C1 segment of cervical spinal cord (tissue), 14 donors: Measurements from ENCODE around the gene ZNF385B.

ENCODE experiments used
- DNase-seq, 14 donors: peaks; one replicate each; lab custom pipeline; 2025; lab: John Stamatoyannopoulos, UW

Gene ZNF385B

DNA sequence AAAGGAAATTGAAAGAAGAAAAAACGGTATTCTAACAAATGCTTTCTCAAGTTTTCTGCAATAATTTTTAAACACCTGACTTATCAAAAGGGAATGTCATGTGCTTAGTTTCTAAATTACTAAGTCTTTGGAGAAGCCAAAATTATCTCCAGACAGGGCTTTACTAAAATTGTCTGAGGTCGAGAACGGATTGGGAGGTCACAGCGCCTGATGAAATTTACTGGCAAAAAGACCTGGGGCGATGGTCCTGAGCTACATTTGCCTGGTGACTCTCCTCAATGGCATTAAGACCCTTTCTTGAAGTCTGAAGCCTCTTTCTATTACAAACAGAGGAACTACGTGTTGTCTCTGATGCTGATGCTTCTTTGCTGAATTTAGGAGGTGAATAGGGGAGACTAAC is 305.0 kb downstream of the ZNF385B start:
- no peak for DNase-seq

DNA sequence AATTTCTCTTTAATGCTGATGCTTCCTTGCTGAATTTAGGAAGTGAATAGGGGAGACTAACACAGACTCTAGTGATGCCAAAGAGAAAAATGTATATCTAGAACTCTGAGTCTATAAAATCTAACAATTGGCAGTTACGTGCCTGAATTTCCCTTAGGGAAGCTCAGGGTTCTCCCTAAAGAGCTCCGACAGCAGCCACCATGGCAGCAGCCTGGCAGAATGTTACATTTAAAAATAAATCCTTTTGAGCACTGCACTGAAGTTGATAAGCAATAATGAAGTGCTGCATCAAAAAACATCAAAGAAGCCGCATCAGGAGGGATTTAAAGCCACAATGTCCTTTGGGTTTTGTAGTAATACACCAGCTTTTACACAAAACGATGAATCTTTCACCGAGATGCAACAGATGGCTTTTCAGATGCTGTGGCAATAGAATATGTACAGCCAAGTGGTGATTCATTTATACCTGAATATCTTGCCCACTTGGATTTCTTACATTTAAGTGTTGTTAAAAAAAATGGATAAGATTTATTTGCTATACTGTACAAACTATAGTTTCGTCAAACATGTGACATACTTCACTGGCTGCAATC is 305.6 kb downstream of the ZNF385B start:
- no peak for DNase-seq

DNA sequence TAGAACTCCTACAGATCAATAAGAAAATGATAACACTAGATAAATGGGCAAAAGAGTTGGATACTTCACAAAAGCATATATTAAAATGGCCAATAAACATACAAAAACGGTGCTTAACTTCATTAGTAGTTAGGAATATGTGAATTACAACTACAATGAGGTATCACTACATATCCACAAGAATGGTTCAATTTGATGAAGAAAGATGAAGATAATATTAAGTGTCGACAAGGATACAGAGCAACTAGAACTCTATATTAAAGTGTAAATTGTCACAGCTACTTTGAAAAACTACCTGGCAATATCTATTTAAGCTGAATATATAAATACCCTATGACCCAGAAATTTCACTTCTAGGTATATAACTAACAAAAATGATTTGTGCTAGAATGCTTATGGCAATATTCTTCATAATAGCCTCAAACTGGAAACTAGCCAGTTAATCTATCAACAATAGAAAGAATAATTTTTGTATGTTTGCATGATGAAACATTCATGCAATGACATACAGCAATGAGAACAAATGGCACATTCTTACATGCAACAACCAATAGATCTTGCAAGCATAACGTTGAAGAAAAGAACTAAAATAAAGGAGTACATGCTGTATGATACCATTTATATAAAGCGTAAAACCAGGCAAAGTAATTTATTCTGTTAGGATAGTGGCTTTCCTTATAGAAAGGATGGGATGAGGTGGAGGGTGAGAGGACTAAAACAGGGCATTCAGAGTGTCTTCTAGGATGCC is 306.6 kb downstream of the ZNF385B start:
- DNase-seq, result no peak

DNA sequence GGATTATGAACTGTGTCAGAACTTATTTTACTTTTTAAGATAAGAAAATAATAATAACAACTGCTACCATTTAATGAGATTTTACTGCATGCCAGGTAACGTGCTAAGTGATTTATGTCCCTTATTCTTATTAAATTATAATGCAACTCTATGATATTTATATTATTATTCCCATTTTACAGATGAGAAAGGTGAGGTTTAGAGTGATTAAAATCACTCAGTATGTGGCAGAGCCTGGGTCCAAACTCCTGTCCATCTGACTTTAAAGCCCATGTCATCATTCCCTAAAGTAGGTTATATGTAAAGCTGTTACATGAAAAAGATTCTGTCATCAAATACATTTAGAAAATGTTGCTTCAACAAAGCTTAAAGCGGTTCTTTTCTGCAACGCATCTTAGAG is 308.0 kb downstream of the ZNF385B start:
- DNase-seq, result no peak

DNA sequence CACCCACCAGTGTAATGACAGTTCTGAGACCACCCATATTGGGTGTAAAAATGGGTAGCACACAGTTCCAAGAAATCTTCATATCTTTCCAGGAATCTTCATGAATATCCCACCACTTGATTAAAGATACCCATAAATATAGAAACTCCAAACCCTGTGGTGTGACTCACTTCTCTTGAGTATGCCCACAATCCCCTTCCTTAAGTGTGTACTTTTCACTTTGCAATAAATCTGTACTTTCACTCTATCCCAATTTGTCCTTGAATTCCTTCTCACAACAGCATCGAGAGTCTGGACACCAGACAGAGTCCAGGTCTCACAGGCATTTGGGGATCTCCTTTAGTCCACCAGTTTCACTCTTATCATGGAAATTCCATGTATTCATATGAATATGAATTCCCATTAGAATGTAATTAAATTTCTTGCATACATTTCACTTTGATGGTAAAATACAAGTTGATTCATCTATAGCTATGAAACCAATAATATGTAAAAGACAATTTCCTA is 309.8 kb downstream of the ZNF385B start:
- no peak for DNase-seq

DNA sequence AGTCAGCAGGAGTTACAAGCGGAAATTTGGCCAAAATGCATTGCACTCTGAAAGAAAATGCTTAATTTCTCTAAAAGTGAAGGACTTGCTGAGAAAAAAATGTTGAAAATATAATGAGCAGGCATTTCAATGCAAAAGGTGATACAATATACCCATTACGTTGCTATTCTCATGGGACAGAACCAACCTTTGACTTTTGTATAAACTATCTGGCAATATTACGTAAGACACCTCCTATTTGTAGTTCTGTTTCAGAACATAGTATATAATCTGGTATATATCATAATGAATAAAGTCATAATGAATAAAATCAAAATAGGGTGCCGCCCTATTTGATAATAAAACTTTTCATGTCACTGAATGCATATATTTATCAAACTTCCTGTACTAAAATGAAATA is 310.6 kb downstream of the ZNF385B start:
- no peak for DNase-seq

DNA sequence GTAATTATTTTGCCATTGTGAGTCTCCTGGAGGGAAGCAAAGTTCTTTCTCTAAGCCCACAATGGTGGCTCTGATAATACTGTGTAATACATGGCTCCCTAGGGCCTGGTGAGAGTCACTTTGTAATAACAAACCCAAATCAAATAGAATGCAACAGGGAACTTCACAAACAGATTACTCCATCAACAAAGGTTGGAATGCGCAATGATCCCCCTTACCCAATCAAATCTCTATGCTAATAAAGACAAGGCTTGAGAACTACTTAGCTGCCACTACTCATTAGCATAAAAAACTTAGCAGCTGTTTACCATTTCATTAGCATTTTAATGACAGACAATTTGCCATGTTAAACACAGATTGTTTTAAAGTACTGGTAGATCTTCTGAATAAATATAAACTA is 311.2 kb downstream of the ZNF385B start:
- no peak for DNase-seq

DNA sequence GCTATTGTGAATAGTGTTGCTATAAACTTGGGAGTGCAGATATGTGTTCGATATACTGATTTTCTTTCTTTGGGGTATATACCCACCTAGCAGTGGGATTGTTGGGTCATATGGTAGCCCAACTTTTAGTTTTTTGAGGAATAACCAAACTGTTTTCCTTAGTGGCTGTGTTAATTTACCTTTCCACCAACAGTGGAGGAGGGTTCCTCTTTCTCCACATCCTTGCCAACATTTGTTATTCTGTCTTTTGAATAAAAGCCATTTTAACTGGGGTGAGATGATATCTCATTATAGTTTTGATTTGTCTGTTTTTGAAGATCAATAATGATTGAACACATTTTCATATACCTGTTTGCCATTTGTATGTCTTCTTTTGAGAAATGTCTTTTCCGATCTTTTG is 314.8 kb downstream of the ZNF385B start:
- no peak for DNase-seq

DNA sequence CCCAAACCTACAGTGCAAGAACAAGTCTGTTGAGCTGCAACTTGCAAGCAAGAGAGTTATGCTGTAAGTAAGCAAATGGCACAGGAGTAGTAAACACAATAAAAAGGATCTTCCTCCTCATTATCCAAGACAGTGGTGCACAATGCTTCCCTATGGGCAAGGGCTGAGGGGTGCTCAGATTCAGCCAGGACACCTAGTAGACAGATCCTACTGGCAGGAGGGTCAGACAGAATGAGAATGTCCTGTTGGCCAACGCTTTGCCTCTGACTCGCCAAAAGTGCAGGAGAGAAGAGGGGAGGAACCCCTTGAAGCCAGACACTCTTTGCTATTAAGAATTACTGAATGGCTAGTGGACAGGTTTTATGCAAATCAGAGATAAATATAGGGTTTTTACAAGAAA is 316.4 kb downstream of the ZNF385B start:
- no peak for DNase-seq

DNA sequence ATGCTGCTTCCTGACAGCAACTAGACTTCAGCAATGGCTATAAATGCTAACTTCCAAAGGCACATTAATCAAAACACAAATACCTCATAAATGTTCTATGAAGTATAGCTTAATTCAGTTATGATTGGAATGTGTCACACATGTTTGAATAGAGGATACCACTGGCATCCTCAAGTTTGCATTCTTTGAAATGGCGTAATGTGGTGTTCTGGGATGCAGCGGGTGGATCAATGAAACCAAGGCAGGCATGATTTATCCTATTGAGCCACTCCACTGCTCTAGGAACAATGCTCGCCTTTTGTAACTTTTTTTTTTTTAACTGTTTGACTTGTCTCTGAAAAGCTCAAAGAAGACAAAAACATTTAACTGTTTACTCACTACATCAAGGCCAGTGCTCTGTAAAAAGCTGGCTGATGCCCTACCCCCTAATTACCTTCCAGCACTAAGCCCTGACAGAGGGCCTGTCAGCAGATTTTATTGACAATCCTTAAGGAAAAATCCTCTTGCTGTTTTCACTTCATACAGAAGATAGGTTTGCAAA is 318.0 kb downstream of the ZNF385B start:
- no peak for DNase-seq

DNA sequence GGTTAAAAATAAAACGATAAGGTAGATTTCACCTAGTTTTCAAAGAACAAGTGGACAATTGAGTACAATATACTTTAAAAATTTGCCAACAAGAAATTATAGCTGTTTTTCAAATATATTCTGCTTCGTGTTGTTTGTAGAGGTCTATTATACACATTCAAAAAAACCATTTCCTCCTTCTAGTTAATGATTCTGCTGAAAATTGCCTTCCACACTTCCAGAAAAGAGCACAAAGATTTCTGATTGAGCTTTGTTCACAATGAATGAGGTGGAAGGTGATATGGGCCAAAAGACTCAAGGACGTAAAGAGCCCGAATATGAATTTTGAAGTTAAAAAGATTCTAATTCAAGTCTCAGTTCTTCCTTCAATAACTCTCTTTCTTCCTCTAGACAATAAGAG is 319.8 kb downstream of the ZNF385B start:
- no peak for DNase-seq

DNA sequence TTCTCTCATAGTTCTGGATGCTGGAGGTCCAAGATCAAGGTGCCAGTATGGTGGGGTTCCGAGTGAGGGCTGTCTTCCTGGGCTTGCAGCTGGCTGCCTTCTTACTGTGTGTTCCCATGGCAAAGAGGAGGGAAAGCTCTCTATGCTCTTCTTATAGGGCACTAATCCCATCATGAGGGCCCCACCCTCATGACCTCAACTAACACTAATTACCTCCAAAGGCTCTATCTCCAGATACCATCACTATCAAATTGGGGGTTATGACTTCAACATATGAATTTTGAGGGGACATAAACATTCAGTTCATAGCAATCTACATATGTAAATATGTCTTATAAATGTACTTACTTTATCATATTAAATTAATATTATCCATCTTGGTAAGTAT is 322.3 kb downstream of the ZNF385B start:
- DNase-seq, result no peak

DNA sequence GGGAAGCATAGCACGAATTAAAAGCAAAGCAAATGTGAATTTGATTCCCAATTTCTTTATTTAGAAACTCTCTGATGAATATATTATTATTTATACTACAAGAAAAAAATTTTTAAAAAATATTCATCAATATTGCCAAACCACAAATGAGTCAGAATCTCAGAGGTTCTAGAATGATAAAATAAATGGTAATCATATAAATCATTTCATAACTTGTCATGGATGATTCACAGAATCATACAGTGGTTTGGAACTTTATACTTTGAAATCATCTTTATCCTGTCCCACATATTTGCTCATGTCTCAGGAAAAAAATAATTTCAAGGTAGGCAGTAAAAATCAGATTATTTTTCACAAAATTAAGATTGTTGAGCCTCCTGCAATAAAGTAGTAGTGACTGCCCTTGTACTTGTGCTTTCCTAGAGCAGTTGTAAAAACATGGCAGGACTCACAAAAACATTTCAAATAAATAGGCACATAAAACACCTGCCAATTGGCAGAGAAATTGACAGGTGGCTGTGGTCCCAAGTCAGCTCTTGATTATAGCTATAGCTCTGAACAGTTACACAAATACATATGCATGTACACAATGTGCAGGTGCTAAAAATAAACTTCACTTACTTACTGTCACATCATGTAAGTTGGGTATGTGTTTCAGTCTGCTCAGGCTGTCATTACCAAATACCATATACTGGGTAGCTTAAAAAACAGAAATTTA is 322.8 kb downstream of the ZNF385B start:
- DNase-seq, result no peak

DNA sequence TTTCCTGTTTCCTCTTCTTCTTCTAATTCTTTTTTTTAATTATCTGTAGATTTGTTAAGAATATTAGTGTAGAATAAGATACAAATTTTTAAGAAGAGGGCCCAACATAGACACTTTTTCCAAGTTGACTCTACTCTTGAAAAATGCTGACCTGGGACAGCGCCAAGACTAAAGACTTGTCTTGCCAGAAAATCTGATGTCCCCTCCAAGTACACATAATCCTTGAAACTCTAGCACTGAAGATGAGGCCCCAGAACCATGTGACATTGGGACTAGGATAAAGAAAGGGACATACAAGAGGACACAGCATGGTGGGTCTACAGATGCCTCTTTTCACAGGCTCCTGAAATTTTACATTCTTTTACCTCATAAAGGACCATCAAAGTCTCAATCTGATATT is 325.2 kb downstream of the ZNF385B start:
- no peak for DNase-seq

DNA sequence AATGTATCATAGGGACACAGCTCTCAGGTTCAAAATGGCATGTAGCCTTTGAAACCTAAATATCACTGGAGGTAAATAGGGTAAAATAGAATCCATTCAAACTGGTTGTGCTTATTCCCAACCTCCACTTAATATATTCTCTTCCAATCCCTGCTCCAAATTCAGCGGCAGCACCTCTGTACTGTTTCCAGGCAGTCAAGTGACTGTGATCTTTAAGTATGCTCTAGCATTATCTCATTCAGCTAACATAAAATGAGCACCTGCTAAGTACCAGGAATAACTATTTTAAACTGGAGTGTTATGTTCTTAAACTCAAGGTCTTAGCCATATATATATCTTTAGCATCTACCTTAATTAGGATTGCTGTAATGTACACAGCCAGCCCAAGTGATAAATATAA is 327.5 kb downstream of the ZNF385B start:
- DNase-seq, result no peak

DNA sequence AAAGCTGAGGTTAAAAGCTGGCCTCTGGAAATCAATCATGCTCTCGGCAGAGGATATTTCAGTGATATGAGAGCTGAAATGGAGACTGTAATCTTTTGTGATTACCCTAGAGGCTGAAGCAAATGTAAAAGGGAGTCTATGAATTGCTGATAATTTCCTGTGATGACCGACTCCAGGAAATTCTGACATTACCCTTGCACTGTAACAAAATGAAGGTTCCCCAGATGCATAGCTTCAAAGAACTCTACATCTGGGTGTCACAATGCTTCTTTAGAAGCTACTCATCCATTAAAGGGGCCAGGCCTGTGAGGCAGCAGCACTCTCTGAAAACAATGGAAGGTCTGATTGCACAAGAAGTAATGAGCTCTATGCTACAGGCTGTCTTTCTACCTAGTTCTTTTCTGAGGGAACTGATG is 328.5 kb downstream of the ZNF385B start:
- DNase-seq, result no peak

DNA sequence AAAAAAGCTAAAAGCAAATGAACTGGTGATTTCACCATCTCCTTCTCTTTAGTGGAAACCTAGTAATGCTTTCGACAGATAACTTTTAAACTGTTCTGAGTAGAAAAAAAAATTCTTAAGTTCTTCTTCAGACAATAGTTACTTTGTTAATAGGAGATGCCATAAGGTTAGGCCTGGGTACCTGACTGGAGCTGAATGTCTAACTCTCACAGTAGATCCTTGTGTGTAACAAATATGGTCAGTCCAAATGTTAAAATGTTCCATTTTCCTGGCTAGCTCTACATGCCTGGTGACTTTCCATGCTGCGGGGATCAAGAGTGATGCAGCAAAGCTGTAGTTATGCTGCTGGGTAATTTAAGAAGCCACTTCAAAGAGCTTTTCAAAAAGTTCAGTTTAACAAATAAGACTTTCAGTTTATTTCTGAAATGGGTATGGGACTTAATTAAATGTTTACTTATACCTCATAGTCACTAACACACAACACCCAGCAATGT is 332.8 kb downstream of the ZNF385B start:
- no peak for DNase-seq

DNA sequence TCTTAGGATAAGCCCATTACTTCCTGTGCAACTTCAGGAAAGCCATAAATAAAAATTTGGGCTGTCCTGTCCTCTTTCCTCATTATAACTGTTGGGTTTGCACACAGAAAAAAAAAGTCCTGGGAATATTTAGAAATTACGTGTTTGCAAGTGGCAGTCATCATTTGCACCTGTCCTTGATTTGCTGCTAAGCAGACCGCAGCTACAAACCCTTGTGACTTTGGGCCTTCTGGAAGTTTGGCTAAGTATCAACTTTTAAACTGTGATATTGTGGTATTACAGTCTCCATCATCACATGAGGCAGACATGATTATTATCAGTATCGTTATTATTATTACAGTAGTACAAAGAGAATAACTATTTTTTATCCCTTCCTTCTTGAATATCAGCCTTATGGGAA is 336.1 kb downstream of the ZNF385B start:
- no peak for DNase-seq

DNA sequence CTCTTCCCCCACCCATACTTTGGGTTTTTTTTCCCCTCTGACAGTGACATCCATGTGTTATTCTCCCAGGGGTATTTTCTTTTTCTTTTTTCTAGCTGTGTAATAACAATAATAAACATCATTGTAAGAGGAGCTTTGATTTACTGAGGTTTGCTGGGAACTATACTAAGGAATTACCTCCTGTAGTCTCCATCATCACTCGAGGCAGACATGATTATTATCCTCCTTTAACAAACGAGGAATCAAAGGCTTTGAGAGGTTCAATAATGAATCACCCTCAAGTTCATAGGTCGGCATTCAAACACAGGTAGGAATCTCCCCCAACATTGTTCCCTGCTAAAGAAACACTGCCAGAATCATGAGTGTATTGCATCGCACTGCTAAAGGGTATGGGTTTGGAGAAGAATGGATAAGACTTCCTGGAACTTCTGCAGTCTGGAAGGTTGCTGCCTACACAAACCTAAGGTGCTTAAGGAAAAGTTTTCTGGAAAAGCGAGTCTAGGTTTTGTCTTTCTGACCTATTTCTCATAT is 336.5 kb downstream of the ZNF385B start:
- DNase-seq, result no peak

DNA sequence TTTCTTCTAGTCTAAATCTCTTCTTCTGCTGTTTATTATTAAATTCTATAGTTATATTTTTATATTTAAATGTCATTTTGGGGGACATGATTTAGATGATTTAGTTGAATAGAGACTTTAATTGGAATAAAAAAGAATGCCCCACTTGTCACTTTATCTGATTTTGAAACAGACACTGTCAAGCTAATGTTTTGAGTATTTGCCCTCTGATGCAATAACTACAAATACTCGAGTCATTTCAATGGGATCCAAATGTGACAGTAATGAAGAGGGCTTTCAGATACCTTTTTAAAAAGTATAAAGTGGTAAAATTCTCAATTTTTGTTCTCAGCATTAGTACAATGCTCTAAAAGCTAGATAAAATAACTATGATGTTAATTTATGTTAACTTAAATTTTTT is 339.5 kb downstream of the ZNF385B start:
- DNase-seq, result no peak

DNA sequence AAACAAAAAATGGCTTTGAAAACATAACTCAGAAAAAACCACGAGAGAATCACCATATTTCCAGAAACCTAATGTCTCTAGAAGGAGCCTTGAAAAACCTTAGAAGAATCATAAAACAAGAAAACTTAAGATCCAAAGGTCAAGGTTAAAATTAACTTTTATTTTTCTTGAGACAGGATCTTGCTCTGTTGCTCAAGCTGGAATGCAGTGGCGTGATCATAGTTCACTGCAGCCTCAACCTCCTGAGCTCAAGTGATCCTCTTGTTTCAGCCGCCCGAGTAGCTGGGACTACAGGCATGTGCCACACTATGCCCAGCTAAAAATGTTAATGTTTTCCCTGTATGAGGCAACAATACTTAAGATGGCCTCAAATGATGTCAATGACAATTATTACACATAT is 342.6 kb downstream of the ZNF385B start:
- no peak for DNase-seq

DNA sequence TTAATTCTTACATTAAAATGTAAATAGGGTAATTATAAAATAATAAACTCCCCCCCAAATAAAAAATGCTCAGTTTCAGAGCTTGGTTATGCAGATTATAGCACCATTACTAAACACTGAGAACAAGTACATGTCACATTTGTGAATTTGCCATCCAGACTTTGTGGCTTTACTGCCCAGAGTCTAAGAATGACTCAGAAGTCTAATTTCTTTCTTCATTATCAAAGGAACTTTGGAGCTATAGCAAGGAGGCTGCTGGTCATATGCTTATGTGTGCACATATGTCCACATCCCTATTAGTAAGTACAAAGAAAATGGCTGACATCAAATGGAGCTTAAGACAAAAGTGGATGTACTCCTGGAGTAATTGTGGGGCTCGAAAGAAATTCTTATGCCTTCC is 348.2 kb downstream of the ZNF385B start:
- DNase-seq, result no peak
